NCI-H1694 (cell line): ENCODE data around the gene POLR2F.
"Not testable (repeated sequence)": the region's sequence is repeated elsewhere in the genome, so short reads cannot be mapped to it uniquely, and the experiment has no call there.

Experiments used
- DNase-seq: peaks from one replicate; lab custom pipeline; 2025; lab: John Stamatoyannopoulos, UW

The POLR2F gene

DNA sequence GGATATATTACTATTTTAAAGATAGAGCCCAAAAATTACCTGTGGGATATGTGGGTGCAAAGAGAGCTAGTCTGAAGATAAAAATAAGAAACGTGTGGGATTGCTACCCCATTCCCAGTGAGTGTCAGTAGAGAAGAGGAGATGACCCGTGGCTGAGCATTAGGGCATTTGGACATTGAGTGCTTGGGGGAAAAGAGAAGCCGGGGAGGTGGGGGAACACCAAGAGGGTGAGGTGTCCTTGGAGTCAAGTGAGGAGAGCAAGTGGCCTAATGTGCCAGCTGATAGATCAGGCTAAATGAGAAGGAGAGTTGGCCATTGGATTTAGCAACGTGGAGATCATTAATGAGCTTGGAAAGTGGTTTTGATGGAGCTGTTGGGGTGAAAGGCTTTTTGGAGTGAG lies 1.2 kb downstream of the POLR2F start:
- DNase-seq: no peak

DNA sequence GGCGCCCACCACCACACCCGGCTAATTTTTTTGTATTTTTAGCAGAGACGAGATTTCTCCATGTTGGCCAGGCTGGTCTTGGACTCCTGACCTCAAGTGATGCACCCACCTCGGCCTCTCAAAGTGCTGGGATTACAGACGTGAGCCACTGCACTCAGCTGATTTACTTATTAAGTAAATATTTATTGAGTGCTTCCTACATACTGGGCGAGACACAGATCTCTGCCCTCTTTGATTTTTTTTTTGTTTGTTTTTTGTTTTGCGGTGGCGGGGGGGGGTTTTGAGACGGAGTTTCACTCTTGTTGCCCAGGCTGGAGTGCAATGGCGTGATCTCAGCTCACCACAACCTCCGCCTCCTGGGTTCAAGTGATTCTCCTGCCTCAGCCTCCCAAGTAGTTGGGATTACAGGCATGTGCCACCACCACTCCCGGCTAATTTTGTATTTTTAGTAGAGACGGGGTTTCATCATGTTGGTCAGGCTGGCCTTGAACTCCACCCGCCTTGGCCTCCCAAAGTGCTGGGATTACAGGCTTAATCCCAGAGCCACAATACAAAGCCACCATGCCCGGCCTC lies 2.4 kb downstream of the POLR2F start:
- DNase-seq: not testable (repeated sequence)

DNA sequence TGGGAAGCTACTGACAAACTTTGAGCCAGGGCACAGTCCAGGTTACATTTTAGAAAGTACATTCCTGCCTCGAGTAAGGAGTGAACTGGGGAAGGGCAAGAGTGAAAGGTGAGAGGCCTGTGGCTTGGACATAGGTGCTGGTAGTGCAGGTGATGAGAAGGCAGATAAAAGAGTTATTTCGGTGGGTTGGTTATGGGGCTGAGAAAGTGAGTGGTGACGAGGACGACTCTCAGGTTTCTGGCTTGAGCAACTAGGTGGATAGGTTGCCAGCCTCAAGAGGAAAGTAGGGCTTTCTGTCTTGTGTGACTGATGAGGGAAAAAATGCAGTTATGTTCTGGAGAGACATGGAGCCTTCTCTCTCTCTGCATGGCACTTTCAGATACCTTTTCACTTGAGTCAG lies 3.7 kb downstream of the POLR2F start:
- no peak for DNase-seq

DNA sequence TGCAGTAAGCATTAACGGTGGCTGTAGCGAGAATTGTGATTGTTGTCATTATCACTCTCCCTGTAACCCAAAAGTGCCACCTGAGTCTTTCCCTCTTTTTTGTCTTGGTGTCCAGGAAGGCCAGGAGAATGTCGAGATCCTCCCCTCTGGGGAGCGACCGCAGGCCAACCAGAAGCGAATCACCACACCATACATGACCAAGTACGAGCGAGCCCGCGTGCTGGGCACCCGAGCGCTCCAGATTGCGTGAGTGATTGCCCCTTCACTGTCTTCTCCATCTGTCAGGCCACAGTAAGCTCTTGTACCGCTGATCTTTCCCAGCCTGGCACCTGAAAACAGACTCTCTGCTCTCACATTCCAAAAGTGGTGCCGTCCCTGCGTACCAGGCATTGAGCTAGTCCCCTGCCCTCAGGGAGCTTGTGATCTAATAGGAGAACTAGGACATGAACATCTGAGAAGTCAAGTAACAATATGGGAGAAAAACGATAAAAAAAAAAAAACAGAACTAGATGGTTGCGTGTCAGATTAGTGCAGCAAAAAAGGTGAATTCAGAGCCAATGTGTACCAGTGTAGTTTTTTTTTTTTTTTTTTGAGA lies 5.8 kb downstream of the POLR2F start:
- DNase-seq: no peak

- DNase-seq: no peak
Measured at GRCh38 chr22:37961062-37961461, 7.6 kb downstream of the POLR2F start.

DNA sequence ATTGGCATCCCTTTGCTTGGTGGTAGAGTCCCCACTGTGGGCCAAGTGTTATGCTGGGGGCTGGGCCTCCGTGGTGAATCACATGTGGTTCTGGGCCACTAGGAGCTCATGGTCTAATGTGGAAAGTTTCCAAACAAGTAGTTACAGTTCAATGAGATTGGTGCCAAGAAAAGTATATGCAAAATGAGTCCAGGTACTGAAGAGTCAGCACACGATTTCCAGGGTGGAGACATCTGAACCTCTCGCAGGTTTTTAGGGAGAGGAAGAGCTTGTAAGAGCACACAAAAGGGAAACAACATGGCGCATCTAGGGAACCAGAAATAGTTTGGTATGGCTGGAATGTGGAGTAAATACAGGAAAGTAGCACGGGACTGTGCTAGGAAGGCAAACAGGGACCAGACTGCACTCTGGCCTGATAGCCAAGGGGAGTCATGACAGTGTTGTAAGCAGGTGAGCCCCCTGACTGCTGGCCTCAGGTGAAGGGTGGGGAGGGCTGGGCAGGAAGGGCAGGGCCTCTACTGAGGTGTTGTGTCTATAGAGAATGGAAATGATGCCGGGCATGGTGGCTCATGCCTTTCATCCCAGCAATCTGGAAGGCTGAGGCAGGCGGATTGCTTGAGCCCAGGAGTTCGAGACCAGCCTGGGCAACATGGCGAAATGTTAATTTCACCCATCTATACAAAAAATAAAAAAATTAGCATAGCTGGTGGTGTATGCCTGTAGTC lies 12.6 kb downstream of the POLR2F start:
- no peak for DNase-seq

DNA sequence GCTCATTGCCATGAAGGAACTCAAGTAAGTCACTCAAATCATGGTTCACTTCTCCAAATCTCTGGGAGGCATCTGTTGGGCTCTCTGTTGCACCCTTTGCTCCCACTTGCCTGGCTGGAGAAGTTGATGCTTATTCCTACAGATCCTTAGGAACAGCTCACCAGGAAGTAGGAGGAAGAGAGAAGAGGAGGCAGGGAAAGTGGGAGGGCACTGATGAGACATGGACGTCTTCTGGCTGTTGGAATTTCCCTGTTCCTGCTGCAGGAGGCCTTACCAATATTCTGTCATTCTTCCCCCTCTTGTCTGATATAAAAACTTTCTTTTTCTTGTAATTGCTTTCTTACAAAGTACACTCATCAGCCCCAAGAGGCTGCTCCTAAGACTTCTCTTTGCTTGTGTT lies 13.6 kb downstream of the POLR2F start:
- no peak for DNase-seq

DNA sequence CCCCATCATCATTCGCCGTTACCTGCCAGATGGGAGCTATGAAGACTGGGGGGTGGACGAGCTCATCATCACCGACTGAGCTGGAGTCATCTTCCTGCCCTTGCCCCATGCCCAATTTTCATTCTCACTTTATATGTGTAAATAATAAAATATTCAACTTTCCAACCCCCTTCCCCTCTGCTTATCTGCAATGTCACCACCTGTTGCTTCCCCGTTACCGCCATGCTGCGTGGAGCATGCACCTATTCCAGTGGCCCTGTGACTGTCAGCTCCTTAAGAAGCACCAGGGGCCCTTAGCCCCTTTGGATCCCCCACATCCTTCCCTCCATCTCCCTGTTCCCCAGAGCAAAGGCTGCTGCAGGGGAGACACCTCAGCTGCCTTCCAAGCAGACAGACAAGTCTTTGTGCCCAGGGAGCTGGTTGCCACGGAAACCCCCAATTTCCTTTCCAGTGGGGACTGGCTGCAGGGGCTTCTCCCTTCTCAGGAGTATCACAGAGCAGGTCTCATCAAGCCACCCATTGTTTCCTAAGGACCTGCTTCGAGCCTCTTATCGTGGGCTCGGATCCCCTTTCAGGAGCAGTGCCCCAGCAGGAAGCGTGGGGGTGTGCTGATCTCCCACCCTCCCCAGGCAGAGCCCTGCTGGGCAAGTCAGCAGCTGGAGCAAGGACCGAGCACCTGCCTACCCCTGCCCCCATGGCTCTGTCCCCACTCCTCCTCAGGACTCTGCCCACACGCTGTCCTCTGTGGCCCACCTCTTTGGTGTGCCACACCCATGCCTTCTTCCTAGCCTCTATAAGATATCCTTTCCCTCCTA lies 14.3 kb downstream of the POLR2F start:
- DNase-seq: no peak

- no peak for DNase-seq
Measured at GRCh38 chr22:37968452-37969251, 15.2 kb downstream of the POLR2F start.

GRCh38 chr22:37970864-37971263 lies 17.4 kb downstream of the POLR2F start:
- DNase-seq: no peak

GRCh38 chr22:37971475-37972434 lies 18.3 kb downstream of the POLR2F start:
- no peak for DNase-seq

DNA sequence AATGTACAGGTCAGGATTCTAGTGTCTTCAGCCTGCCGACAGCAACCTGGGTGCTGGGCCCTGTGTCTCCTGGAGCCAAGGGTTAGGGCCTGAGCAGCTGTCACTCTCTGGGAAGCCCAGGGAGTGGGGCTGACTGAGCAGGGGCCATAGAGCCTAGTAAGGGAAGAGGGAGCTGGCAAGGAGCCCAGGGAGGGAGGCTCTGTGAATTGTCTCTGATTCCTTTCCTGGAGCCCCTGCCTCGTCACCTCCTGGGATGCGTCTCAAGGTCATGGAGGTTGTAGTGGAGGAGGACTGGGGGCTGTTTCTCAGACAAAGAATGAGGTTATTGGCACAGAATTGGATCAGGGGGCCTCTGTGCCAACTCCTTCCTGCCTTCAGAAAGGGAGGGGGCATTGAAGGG lies 19.0 kb downstream of the POLR2F start:
- DNase-seq: peak; percentile 76

DNA sequence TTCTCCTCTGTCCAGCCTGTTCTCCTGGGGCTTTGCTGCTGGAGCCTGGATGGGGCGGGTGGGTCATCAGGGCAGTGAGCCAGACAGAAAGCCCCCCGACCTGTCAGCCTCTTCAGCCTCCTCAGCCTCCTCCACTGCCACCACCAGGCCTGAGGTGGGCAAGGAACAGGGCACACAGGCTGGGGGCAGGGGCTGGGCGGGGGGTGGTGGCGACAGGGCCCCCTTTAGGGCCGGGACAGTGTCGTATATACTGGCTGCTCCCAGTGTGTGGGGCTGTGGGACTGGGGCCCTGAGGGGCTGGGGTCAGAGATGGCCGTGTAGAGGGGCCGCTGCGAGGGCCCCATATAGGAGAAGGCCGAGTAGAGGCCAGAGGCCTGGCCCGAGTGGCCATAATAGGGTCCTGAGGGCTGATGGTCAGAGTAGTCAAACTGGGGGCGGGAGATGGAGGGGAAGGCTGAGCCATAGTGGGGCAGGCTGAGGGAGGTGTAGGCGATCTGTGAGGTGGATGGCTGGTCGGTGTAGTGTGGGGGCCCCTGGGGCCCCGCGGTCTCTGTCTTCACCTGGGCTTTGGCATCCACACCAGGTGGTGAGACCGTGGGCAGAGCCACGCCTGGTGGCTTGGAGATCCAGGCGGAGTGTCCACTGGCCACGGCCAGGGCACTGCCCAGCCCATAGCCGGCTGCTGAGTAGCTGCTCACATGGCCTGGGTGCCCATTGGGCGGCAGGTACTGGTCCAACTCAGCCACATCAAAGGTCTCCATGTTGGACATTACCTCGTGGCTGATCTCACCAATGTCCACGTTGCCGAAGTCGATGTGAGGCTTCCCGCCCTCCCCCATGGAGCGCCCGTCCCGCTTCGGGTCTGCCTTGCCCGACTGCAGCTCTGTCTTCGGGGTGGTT lies 20.0 kb downstream of the POLR2F start:
- DNase-seq: no peak

DNA sequence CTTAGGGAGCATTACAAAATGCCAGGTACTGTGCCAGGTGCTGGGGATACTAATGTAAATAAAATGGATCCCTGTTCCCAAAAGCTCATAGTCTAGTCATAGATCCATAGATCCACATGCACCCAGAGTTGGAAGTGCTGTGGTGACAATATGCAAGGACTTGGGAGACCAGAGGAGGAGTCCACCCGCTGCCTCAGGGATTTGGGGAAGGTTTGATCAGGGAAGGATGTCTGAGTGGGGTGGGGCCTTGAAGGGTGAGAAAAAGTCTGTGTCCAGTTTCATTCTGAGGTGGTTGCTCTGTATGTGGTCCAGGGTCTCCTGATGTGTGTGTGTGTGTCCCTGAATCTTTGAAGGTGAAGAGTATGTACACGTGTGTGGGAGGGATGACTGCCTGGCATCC lies 21.7 kb downstream of the POLR2F start:
- no peak for DNase-seq

DNA sequence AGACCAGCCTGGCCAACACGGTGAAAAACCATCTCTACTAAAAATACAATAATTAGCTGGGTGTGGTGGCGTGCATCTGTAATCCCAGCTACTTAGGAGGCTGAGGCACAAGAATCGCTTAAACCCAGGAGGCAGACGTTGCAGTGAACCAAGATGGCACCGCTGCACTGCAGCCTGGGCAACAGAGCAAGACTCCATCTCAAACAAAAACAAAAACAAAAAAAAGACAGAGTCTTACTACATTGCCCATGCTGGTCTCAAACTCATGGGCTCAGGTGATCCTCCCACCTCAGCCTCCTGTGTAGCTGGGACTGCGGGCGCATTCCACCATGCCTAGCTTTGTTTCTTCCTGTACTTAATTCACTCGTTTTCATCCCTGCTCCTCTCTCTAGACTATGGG lies 22.5 kb downstream of the POLR2F start:
- DNase-seq: not testable (repeated sequence)

- DNase-seq: no peak
Measured at GRCh38 chr22:37976547-37976946, 23.0 kb downstream of the POLR2F start.

DNA sequence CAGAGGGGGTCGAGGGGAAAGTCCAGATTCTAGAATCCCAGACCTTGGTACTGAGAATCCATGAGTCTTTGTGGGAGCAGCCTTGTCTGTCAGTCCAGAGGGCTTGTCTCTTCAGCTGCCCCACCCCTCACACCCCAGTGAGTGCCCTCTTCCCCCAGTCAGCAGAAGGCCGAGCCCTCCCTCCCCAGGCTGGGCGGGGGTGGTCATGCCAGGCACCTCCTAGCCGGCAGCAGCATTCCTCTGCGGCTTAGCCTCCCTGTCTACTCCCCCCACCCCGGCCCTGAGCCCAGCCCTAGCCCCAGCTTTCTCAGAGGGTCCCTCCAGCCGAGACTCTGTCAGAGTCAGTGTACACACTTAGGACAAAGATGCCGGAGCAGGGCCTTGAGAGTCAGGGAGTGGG lies 26.3 kb downstream of the POLR2F start:
- DNase-seq: no peak

DNA sequence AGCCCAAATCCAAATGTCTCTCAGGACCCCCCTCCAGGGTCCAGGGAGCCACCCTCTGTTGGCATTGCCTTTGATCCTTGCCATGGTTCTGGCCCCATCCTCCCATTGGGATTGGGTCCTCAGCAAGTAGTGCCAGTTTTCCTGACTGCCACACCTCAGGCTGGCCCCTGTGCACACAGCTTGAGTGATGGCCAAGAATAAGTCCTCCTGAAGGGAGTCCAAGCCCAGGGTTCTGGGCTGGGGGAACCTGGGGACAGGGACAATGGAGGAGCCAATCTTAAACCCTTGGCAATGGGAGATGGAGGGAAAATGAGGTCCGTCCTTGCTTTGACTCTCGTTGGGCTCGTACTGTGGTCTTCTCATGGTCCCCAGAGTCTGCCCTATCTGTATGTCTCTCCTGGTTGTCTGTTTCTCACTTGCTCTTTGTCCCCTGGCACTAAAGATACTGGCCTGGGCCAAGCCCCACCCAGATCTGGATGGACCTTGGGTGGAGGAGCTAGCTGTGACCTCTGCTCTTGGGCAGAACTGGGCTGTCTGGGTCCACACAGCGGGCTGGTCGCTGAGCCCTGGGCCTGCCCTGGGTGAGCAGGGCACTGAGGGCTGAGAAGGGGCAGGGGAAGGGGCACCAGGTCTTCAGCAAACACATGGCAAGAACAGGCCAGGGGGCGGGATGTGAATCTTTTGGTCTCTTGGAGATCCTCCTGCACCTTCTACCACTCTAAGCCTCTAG lies 27.9 kb downstream of the POLR2F start:
- DNase-seq: no peak

GRCh38 chr22:37982151-37982785 lies 28.8 kb downstream of the POLR2F start:
- no peak for DNase-seq
